K562 (cell line): ENCODE results near the gene MINDY4. TPM values are rescaled to one million over a fixed set of nuclear protein-coding genes. Genes with fewer than 3 reads are reported as not detected.

Experiments
- ATAC-seq: fragments of 200-7000 bp; cut with Tn5 transposase; 3 replicates; pipeline ENCODE4 v1.9.1; 2020; ENCODE audit warnings: moderate library complexity
- BruUV-seq: library from RNA; stranded (reverse); fragments of 400-500 nt; replicated peaks from 2 replicates; lab custom pipeline; 2021; lab: Mats Ljungman, UMichigan
- CTCF ChIA-PET: fragments of 300-600 bp; formaldehyde crosslinking; extraction: SDS; loops from one replicate; lab custom pipeline; 2021; ENCODE audit warnings: low intra/inter-chr PET ratio; lab: Yijun Ruan, JAX
- POLR2A ChIA-PET: fragments of 300-600, 350-650 bp; sonication (Branson Sonifier 250); formaldehyde crosslinking; extraction: SDS; loops from one replicate; lab custom pipeline; 2021; ENCODE audit warnings: antibody characterized with exemption, inconsistent platforms; lab: Yijun Ruan, JAX
- DNase-seq, 4 experiments: peaks; one replicate each; pipeline versions ENCODE4 v3.0.0 to v3.0.0-alpha.2; 2011 to 2018; ENCODE audit warnings: low spot score in 3 of 4, mixed read lengths in 3 of 4; ENCODE audit errors: extremely low read depth in 1 of 4
- FAIRE-seq: peaks from 2 replicates; lab custom pipeline; 2011; peaks lifted over from hg19 to GRCh38; lab: Jason Lieb, UNC
- H2AFZ ChIP-seq: 2 replicates; pipeline ENCODE4 v1.6.0; 2011; ENCODE audit warnings: low read depth, low read length, control low read depth, inconsistent platforms
- H3K27ac ChIP-seq: fragments of 200-600 bp; 3 replicates; pipeline ENCODE4 v1.8.0; 2011; ENCODE audit warnings: low read depth, mild to moderate bottlenecking, control low read depth, inconsistent platforms, low read length, moderate library complexity, mixed read lengths; ENCODE audit errors: extremely low read depth
- H3K27me3 ChIP-seq, 2 experiments: fragments of 300-600 bp in 1 of 2; 2 replicates in 1 of 2; 3 replicates in 1 of 2; pipeline versions ENCODE4 v1.6.0 to v1.8.0; 2011; ENCODE audit warnings: inconsistent platforms in 2 of 2, low read length in 2 of 2, mild to moderate bottlenecking in 1 of 2, mixed read lengths in 1 of 2, moderate library complexity in 1 of 2; ENCODE audit not compliant: control insufficient read depth in 2 of 2, insufficient read depth in 2 of 2
- H3K36me3 ChIP-seq: fragments of 300-600 bp; 3 replicates; pipeline ENCODE4 v1.8.0; 2011; ENCODE audit warnings: mild to moderate bottlenecking, low read length, inconsistent platforms; ENCODE audit not compliant: control insufficient read depth, insufficient read depth
- H3K4me1 ChIP-seq, 2 experiments: fragments of 200-600 bp in 1 of 2; replicated peaks in 1 of 2; 2 replicates in 1 of 2; 3 replicates in 1 of 2; pipeline versions ENCODE4 v1.5.1 to v1.8.0; 2011; ENCODE audit warnings: inconsistent platforms in 2 of 2, low read length in 2 of 2, mild to moderate bottlenecking in 1 of 2, mixed read lengths in 1 of 2, moderate library complexity in 1 of 2; ENCODE audit not compliant: control insufficient read depth in 2 of 2, insufficient read depth in 2 of 2
- H3K4me2 ChIP-seq: 2 replicates; pipeline ENCODE4 v1.6.1; 2011; ENCODE audit warnings: low read length, control low read depth, inconsistent platforms, mixed read lengths; ENCODE audit not compliant: insufficient read depth
- H3K4me3 ChIP-seq: fragments of 200-600 bp; sonication (generic), shearing (Covaris generic); 2 replicates; pipeline ENCODE4 v1.5.1; 2016; ENCODE audit warnings: control low read depth, inconsistent platforms
- H3K79me2 ChIP-seq: fragments of 200-600 bp; 3 replicates; pipeline ENCODE4 v1.8.0; 2011; ENCODE audit warnings: low read length, inconsistent platforms; ENCODE audit not compliant: control insufficient read depth, insufficient read depth
- H3K9ac ChIP-seq, 2 experiments: 2 replicates each; pipeline versions ENCODE4 v1.6.0 to v1.6.1; 2011; ENCODE audit warnings: low read depth in 2 of 2, low read length in 2 of 2, control low read depth in 1 of 2, inconsistent platforms in 1 of 2, mild to moderate bottlenecking in 1 of 2, mixed read lengths in 1 of 2; ENCODE audit not compliant: insufficient read depth in 1 of 2
- H3K9me1 ChIP-seq: one replicate; pipeline ENCODE4 v1.6.0; 2011; ENCODE audit warnings: inconsistent platforms, mild to moderate bottlenecking, low read length, moderate library complexity; ENCODE audit not compliant: control insufficient read depth, insufficient read depth
- H3K9me3 ChIP-seq: replicated peaks from 2 replicates; pipeline ENCODE4 v1.5.1; 2011; ENCODE audit warnings: low read depth, low read length, inconsistent platforms; ENCODE audit not compliant: control insufficient read depth, insufficient read depth
- H4K20me1 ChIP-seq: replicated peaks from 2 replicates; pipeline ENCODE4 v1.6.1; 2011; ENCODE audit warnings: low read length, inconsistent platforms, mixed read lengths; ENCODE audit not compliant: control insufficient read depth, insufficient read depth
- CBX5 ChIP-seq: IDR thresholded peaks from 2 replicates; pipeline ENCODE4 v1.6.1; 2014; ENCODE audit warnings: low read depth, borderline replicate concordance
- CC2D1A ChIP-seq: fragments of 450-650 bp; IDR thresholded peaks from 2 replicates; pipeline ENCODE4 v1.6.1; 2017; ENCODE audit warnings: mild to moderate bottlenecking
- CEBPB ChIP-seq: fragments of 450-650 bp; IDR thresholded peaks from 2 replicates; pipeline ENCODE4 v1.6.1; 2016; ENCODE audit warnings: missing genetic modification characterization, missing compliant biosample characterization
- KDM2B ChIP-seq: fragments of 250-450 bp; sonication (Bioruptor Pico); IDR thresholded peaks from 2 replicates; pipeline ENCODE4 v1.8.0; 2021; ENCODE audit warnings: mild to moderate bottlenecking, moderate library complexity
- NFE2 ChIP-seq: IDR thresholded peaks from 2 replicates; pipeline ENCODE4 v1.6.1; 2014; ENCODE audit warnings: antibody characterized with exemption, low read depth
- XRCC5 ChIP-seq: fragments of 200-400 bp; formaldehyde crosslinking; IDR thresholded peaks from 2 replicates; pipeline ENCODE4 v1.6.1; 2017; ENCODE audit warnings: low read depth, mild to moderate bottlenecking, low read length
- WGBS: fragments of 100-300 bp; shearing (Covaris generic); methylation state at CpG from one replicate; pipeline ENCODE4 v1.1.6; 2016; ENCODE audit warnings: low coverage, mixed read lengths; ENCODE audit not compliant: insufficient coverage; ENCODE audit errors: missing lambda C conversion rate; 5-methylcytosine and 5-hydroxymethylcytosine counted together
- in situ Hi-C: fragments of 300-500 bp; cut with MboI; formaldehyde crosslinking; loops from 4 replicates; pipeline ENCODE4 v1.15.0; 2018; ENCODE audit warnings: inconsistent platforms, mixed read lengths
- intact Hi-C: fragments of 100-400 bp; cut with micrococcal nuclease; formaldehyde crosslinking; loops from 2 replicates; pipeline ENCODE4 v1.14.2; 2022
- polyA plus RNA-seq, 8 experiments: library from polyadenylated mRNA; depleted of rRNA in 4 of 8; stranded (reverse) in 5 of 8; unstranded in 3 of 8; fragments of >200 nt; fragmentation: Nextera tagmentation in 2 of 8; fragmentation: Illumina TruSeq in 1 of 8; extraction: Ambion mirVana in 2 of 8; extraction: Trizol in 1 of 8; gene quantifications; 2 replicates each; pipeline versions ENCODE4 v1.2.1 to v1.2.3, GENCODE V29; 2011 to 2014; ENCODE audit warnings: inconsistent platforms in 1 of 8, missing spikeins in 1 of 8
- total RNA-seq, 7 experiments: library from RNA; depleted of rRNA in 6 of 7; stranded (reverse); fragments of >200 nt in 6 of 7; fragmentation: Illumina TruSeq in 2 of 7; extraction: Trizol in 2 of 7; gene quantifications; 2 replicates each; pipeline versions ENCODE4 v1.2.1 to v1.2.3, GENCODE V29; 2011 to 2021; ENCODE audit warnings: low replicate concordance in 1 of 7
- TF ChIP-seq, protein P1 (sequence below), 3 experiments: IDR thresholded peaks in 2 of 3; conservative IDR thresholded peaks in 1 of 3; 2 replicates each; pipeline ENCODE4 v1.5.1; 2011 to 2012; ENCODE audit warnings: low read length in 3 of 3, mild to moderate bottlenecking in 3 of 3, control low read depth in 2 of 3, improper control_type of control experiment in 1 of 3, inconsistent platforms in 1 of 3, low read depth in 1 of 3, mixed read lengths in 1 of 3, moderate library complexity in 1 of 3; ENCODE audit not compliant: insufficient read depth in 2 of 3
- TF ChIP-seq, protein P2 (sequence below), 2 experiments: fragments of 450-650 bp; formaldehyde crosslinking in 1 of 2; IDR thresholded peaks; 2 replicates each; pipeline versions ENCODE4 v1.4.0 to v1.6.1; 2014 to 2020; ENCODE audit warnings: mild to moderate bottlenecking in 2 of 2, borderline replicate concordance in 1 of 2, low read depth in 1 of 2
- TF ChIP-seq, protein P3 (sequence below): fragments of 450-650 bp; formaldehyde crosslinking; IDR thresholded peaks from 2 replicates; pipeline ENCODE4 v1.4.0; 2020; ENCODE audit warnings: mild to moderate bottlenecking, moderate library complexity

MINDY4 gene
- total and polyA plus RNA-seq, 9 of the 15 experiments (the other 6 are each of a cell fraction or from before 2014, with no cell fraction given): 2.1 to 16.7 (median 11.0) TPM

DNA sequence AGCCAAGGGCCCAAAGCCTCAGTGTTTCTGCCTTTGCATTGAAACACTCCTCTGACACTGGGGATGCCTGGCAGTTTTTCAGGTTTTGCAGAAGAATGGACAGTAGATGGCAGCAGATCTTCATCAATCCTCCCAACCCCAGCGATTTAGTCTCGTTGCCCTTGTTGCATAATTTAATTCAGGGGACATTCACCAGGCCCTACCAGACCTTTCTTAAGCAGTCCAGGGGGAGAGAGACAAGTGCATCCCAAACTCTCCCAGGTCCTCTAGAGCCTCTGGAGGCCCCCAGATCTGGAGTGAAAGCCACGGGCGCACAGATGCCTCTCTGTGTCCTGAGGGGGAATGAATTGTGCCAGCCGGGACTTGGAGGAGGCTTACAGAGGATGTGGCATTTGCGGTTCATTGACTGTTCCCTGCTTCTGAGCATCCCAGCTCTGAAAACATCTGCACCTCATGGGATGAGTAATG, 29.6 kb downstream of the MINDY4 start:
- ChIA-PET POLR2A (interaction anchor here (1.5 kb wide), 1 partner anchor 40 kb away, joined by 4 read pairs; no protein-coding TSS in a partner anchor), CTCF (interaction anchor here (0.6 to 2.0 kb wide), 6 partner anchors 138 to 326 kb away, joined by 3 to 16 read pairs (median 5); no protein-coding TSS in a partner anchor)
- WGBS: 61% methylated on average over 5 of the region's 6 CpGs
- FAIRE-seq (peak; percentile 81), ATAC-seq (peak; percentile 89), DNase-seq (peak; percentile 62 to 72 (median 65))
- no peaks in the 10 kb centered on the region for H3K27me3 ChIP-seq
- H3K9ac ChIP-seq: no peak overlapping the region
- no peaks in the 10 kb centered on the region for H3K9me1 ChIP-seq
- H4K20me1 ChIP-seq: peaks cover 5% of the 10 kb centered on the region; the same call in 1 of the 2 replicates
- H3K4me2 ChIP-seq: no peak overlapping the region
- no peak overlapping the region for H3K27ac ChIP-seq
- peaks cover 47% of the 10 kb centered on the region; the same call in 2 of the 3 replicates for H3K36me3 ChIP-seq
- H3K4me1 ChIP-seq: no peaks in the 10 kb centered on the region; a peak in 2 of 5 replicates
- H2AFZ ChIP-seq: no peak overlapping the region
- intact Hi-C loops: loop anchor here (1.0 to 5.0 kb wide), 3 partner anchors 96 to 322 kb away; no protein-coding TSS in a partner anchor
- no peaks in the 10 kb centered on the region for H3K9me3 ChIP-seq
- no peak overlapping the region for H3K4me3 ChIP-seq
- no peaks in the 10 kb centered on the region for H3K79me2 ChIP-seq
- no TSS peak for BruUV-seq
- in situ Hi-C loops: loop anchor here (5.0 kb wide), 3 partner anchors 54 to 321 kb away; no protein-coding TSS in a partner anchor
- TF ChIP-seq KDM2B (CRISPR knock-in tag) (no peak), CEBPB (tag) (peak; percentile 66), CC2D1A (peak; percentile 36; the same call in 1 of the 2 replicates), XRCC5 (peak; percentile 45; the same call in 1 of the 2 replicates), CBX5 (no peak), NFE2 (no peak)
- TF ChIP-seq, protein P1, sequence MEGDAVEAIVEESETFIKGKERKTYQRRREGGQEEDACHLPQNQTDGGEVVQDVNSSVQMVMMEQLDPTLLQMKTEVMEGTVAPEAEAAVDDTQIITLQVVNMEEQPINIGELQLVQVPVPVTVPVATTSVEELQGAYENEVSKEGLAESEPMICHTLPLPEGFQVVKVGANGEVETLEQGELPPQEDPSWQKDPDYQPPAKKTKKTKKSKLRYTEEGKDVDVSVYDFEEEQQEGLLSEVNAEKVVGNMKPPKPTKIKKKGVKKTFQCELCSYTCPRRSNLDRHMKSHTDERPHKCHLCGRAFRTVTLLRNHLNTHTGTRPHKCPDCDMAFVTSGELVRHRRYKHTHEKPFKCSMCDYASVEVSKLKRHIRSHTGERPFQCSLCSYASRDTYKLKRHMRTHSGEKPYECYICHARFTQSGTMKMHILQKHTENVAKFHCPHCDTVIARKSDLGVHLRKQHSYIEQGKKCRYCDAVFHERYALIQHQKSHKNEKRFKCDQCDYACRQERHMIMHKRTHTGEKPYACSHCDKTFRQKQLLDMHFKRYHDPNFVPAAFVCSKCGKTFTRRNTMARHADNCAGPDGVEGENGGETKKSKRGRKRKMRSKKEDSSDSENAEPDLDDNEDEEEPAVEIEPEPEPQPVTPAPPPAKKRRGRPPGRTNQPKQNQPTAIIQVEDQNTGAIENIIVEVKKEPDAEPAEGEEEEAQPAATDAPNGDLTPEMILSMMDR (IDR thresholded peaks at IDR 0.05 in 2 of 3, conservative IDR thresholded peaks at IDR 0.05 in 1 of 3; ENCODE audit: insufficient read depth in 2 of 3, low read depth in 1 of 3, low read length in 3 of 3): peak; percentile 70 to 83 (median 74)
- TF ChIP-seq, protein P2, sequence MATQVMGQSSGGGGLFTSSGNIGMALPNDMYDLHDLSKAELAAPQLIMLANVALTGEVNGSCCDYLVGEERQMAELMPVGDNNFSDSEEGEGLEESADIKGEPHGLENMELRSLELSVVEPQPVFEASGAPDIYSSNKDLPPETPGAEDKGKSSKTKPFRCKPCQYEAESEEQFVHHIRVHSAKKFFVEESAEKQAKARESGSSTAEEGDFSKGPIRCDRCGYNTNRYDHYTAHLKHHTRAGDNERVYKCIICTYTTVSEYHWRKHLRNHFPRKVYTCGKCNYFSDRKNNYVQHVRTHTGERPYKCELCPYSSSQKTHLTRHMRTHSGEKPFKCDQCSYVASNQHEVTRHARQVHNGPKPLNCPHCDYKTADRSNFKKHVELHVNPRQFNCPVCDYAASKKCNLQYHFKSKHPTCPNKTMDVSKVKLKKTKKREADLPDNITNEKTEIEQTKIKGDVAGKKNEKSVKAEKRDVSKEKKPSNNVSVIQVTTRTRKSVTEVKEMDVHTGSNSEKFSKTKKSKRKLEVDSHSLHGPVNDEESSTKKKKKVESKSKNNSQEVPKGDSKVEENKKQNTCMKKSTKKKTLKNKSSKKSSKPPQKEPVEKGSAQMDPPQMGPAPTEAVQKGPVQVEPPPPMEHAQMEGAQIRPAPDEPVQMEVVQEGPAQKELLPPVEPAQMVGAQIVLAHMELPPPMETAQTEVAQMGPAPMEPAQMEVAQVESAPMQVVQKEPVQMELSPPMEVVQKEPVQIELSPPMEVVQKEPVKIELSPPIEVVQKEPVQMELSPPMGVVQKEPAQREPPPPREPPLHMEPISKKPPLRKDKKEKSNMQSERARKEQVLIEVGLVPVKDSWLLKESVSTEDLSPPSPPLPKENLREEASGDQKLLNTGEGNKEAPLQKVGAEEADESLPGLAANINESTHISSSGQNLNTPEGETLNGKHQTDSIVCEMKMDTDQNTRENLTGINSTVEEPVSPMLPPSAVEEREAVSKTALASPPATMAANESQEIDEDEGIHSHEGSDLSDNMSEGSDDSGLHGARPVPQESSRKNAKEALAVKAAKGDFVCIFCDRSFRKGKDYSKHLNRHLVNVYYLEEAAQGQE (IDR thresholded peaks at IDR 0.05; ENCODE audit: borderline replicate concordance): peak; percentile 79
- TF ChIP-seq, protein P2 (CRISPR knock-in tag; IDR thresholded peaks at IDR 0.05; ENCODE audit: low read depth): no peak
- TF ChIP-seq, protein P3, sequence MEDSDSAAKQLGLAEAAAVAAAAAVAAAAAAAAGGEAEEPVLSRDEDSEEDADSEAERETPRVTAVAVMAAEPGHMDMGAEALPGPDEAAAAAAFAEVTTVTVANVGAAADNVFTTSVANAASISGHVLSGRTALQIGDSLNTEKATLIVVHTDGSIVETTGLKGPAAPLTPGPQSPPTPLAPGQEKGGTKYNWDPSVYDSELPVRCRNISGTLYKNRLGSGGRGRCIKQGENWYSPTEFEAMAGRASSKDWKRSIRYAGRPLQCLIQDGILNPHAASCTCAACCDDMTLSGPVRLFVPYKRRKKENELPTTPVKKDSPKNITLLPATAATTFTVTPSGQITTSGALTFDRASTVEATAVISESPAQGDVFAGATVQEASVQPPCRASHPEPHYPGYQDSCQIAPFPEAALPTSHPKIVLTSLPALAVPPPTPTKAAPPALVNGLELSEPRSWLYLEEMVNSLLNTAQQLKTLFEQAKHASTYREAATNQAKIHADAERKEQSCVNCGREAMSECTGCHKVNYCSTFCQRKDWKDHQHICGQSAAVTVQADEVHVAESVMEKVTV (CRISPR knock-in tag): peak; percentile 80
